ENCODE measurements around the gene AKAP13.

AKAP13 gene

DNA sequence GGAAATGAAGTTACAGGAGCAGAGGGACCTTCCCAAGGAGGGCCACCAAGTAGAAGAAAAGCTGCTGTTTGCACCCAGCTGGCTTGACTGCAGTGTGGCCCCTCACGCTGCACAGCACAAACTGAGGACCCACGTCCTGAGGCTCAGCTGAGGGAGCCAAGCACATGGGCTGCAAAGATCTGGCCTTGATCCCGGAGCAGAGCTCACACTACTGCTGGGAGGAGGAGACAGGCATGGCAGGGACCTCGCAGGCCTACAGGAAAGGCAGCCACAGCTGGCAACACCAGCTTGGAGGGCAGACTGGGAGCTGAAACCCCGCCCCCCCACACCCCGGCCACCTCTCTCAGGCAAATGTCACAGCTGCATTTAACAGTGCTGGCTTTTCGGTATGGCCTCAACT, 374.6 kb downstream of the AKAP13 start:
- no peak overlapping the region for H3K4me3 ChIP-seq (ENCODE audit: low read length)
- no peak for TF ChIP-seq EZH2phosphoT487 (IDR thresholded peaks at IDR 0.05; ENCODE audit: low read depth)
- TF ChIP-seq, protein P1, sequence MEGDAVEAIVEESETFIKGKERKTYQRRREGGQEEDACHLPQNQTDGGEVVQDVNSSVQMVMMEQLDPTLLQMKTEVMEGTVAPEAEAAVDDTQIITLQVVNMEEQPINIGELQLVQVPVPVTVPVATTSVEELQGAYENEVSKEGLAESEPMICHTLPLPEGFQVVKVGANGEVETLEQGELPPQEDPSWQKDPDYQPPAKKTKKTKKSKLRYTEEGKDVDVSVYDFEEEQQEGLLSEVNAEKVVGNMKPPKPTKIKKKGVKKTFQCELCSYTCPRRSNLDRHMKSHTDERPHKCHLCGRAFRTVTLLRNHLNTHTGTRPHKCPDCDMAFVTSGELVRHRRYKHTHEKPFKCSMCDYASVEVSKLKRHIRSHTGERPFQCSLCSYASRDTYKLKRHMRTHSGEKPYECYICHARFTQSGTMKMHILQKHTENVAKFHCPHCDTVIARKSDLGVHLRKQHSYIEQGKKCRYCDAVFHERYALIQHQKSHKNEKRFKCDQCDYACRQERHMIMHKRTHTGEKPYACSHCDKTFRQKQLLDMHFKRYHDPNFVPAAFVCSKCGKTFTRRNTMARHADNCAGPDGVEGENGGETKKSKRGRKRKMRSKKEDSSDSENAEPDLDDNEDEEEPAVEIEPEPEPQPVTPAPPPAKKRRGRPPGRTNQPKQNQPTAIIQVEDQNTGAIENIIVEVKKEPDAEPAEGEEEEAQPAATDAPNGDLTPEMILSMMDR (IDR thresholded peaks at IDR 0.05; ENCODE audit: low read depth, low read length) = no peak
- no peaks in the 10 kb centered on the region for H3K79me2 ChIP-seq (ENCODE audit: low read length)
- no peaks in the 10 kb centered on the region for H3K27me3 ChIP-seq (ENCODE audit: low read depth, low read length)
- no peaks in the 10 kb centered on the region for H3K36me3 ChIP-seq (replicated peaks; ENCODE audit: low read depth, low read length)
- H2AFZ ChIP-seq (ENCODE audit: low read depth, low read length) = no peak overlapping the region
- no peak overlapping the region for H3K9ac ChIP-seq (ENCODE audit: low read length)
- H4K20me1 ChIP-seq (ENCODE audit: insufficient read depth, low read length) = no peaks in the 10 kb centered on the region
- no peak overlapping the region for H3K4me2 ChIP-seq (ENCODE audit: low read length)
- no peak overlapping the region for H3K27ac ChIP-seq (ENCODE audit: low read length)
- no peaks in the 10 kb centered on the region for H3K9me3 ChIP-seq (ENCODE audit: insufficient read depth, low read length)
- H3K4me1 ChIP-seq (ENCODE audit: low read length) = no peaks in the 10 kb centered on the region

- TF ChIP-seq, protein P1 (IDR thresholded peaks at IDR 0.05; ENCODE audit: low read depth, low read length) = no peak
- TF ChIP-seq EZH2phosphoT487 (IDR thresholded peaks at IDR 0.05; ENCODE audit: low read depth) = no peak
- no peaks in the 10 kb centered on the region for H3K79me2 ChIP-seq (ENCODE audit: low read length)
- H2AFZ ChIP-seq (ENCODE audit: low read depth, low read length) = no peak overlapping the region
- no peak overlapping the region for H3K9ac ChIP-seq (ENCODE audit: low read length)
- no peaks in the 10 kb centered on the region for H3K9me3 ChIP-seq (ENCODE audit: insufficient read depth, low read length)
- H3K4me3 ChIP-seq (ENCODE audit: low read length) = no peak overlapping the region
- H3K36me3 ChIP-seq (replicated peaks; ENCODE audit: low read depth, low read length) = no peaks in the 10 kb centered on the region
- no peak overlapping the region for H3K4me2 ChIP-seq (ENCODE audit: low read length)
- no peaks in the 10 kb centered on the region for H4K20me1 ChIP-seq (ENCODE audit: insufficient read depth, low read length)
- H3K27me3 ChIP-seq (ENCODE audit: low read depth, low read length) = no peaks in the 10 kb centered on the region
- no peak overlapping the region for H3K27ac ChIP-seq (ENCODE audit: low read length)
- no peaks in the 10 kb centered on the region for H3K4me1 ChIP-seq (ENCODE audit: low read length)
Observed at GRCh38 chr15:85755471-85755870, 375.1 kb downstream of the AKAP13 start.

GRCh38 chr15:85755942-85756341, 375.5 kb downstream of the AKAP13 start:
- H3K79me2 ChIP-seq (ENCODE audit: low read length) = no peaks in the 10 kb centered on the region
- no peak overlapping the region for H3K27ac ChIP-seq (ENCODE audit: low read length)
- no peaks in the 10 kb centered on the region for H4K20me1 ChIP-seq (ENCODE audit: insufficient read depth, low read length)
- H3K4me3 ChIP-seq (ENCODE audit: low read length) = no peak overlapping the region
- no peaks in the 10 kb centered on the region for H3K36me3 ChIP-seq (replicated peaks; ENCODE audit: low read depth, low read length)
- no peak overlapping the region for H3K9ac ChIP-seq (ENCODE audit: low read length)
- no peak for TF ChIP-seq EZH2phosphoT487 (IDR thresholded peaks at IDR 0.05; ENCODE audit: low read depth)
- TF ChIP-seq, protein P1 (IDR thresholded peaks at IDR 0.05; ENCODE audit: low read depth, low read length) = no peak
- H2AFZ ChIP-seq (ENCODE audit: low read depth, low read length) = no peak overlapping the region
- no peaks in the 10 kb centered on the region for H3K9me3 ChIP-seq (ENCODE audit: insufficient read depth, low read length)
- H3K27me3 ChIP-seq (ENCODE audit: low read depth, low read length) = no peaks in the 10 kb centered on the region
- no peaks in the 10 kb centered on the region for H3K4me1 ChIP-seq (ENCODE audit: low read length)
- no peak overlapping the region for H3K4me2 ChIP-seq (ENCODE audit: low read length)

- TF ChIP-seq, protein P1 (IDR thresholded peaks at IDR 0.05; ENCODE audit: low read depth, low read length) = no peak
- no peak for TF ChIP-seq EZH2phosphoT487 (IDR thresholded peaks at IDR 0.05; ENCODE audit: low read depth)
- Histone ChIP-seq H4K20me1 (ENCODE audit: insufficient read depth, low read length) (no peaks in the 10 kb centered on the region), H3K4me3 (ENCODE audit: low read length) (no peak overlapping the region)
Observed at GRCh38 chr15:85756411-85757072, 376.1 kb downstream of the AKAP13 start.

More at GRCh38 chr15:85756411-85757072, 376.1 kb downstream of the AKAP13 start:
- Histone ChIP-seq H3K9me3 (ENCODE audit: insufficient read depth, low read length) (no peaks in the 10 kb centered on the region), H3K9ac (ENCODE audit: low read length) (no peak overlapping the region), H2AFZ (ENCODE audit: low read depth, low read length) (no peak overlapping the region), H3K79me2 (ENCODE audit: low read length) (no peaks in the 10 kb centered on the region), H3K27ac (ENCODE audit: low read length) (no peak overlapping the region), H3K27me3 (ENCODE audit: low read depth, low read length) (no peaks in the 10 kb centered on the region), H3K4me2 (ENCODE audit: low read length) (no peak overlapping the region), H3K4me1 (ENCODE audit: low read length) (no peaks in the 10 kb centered on the region), H3K36me3 (replicated peaks; ENCODE audit: low read depth, low read length) (no peaks in the 10 kb centered on the region)

Measured in OCI-LY3 (cell line).